Activated T-cell treated with anti-CD3 and anti-CD28 coated beads, Interleukin-2, amount 50 U/mL, for 24 hours (primary cell): Measurements from ENCODE around the gene SULT1C4.
"Not testable (repeated sequence)": the region's sequence is repeated elsewhere in the genome, so short reads cannot be mapped to it uniquely, and the experiment has no call there.

ENCODE experiments used
- DNase-seq: peaks from one replicate; pipeline ENCODE4 v3.0.0-alpha.2; 2020
- H3K27ac Mint-ChIP-seq: 2 replicates; pipeline ENCODE4 v1.8.0; 2020; ENCODE audit warnings: mild to moderate bottlenecking, mixed read lengths
- H3K27me3 Mint-ChIP-seq: 2 replicates; pipeline ENCODE4 v1.8.0; 2020; ENCODE audit warnings: mixed read lengths
- H3K36me3 Mint-ChIP-seq: 2 replicates; pipeline ENCODE4 v1.8.0; 2020; ENCODE audit warnings: low read depth, mixed read lengths
- H3K4me1 Mint-ChIP-seq: 2 replicates; pipeline ENCODE4 v1.8.0; 2020; ENCODE audit warnings: low read depth, mixed read lengths
- H3K4me3 Mint-ChIP-seq: 2 replicates; pipeline ENCODE4 v1.8.0; 2020; ENCODE audit warnings: mild to moderate bottlenecking, moderate library complexity, mixed read lengths
- H3K9me3 Mint-ChIP-seq: 2 replicates; pipeline ENCODE4 v1.8.0; 2020; ENCODE audit warnings: mixed read lengths

SULT1C4 gene

GRCh38 chr2:108413711-108414095 is 35.9 kb downstream of the SULT1C4 start:
- Mint-ChIP-seq H3K27ac (no peak overlapping the region), H3K27me3 (no peaks in the 10 kb centered on the region), H3K4me3 (no peak overlapping the region), H3K4me1 (no peaks in the 10 kb centered on the region), H3K36me3 (no peaks in the 10 kb centered on the region), H3K9me3 (no peaks in the 10 kb centered on the region)
- DNase-seq, result no peak

GRCh38 chr2:108414256-108414876 is 36.6 kb downstream of the SULT1C4 start:
- Mint-ChIP-seq H3K36me3 (no peaks in the 10 kb centered on the region), H3K9me3 (no peaks in the 10 kb centered on the region), H3K27ac (no peak overlapping the region), H3K27me3 (no peaks in the 10 kb centered on the region), H3K4me1 (no peaks in the 10 kb centered on the region), H3K4me3 (no peak overlapping the region)
- no peak for DNase-seq

DNA sequence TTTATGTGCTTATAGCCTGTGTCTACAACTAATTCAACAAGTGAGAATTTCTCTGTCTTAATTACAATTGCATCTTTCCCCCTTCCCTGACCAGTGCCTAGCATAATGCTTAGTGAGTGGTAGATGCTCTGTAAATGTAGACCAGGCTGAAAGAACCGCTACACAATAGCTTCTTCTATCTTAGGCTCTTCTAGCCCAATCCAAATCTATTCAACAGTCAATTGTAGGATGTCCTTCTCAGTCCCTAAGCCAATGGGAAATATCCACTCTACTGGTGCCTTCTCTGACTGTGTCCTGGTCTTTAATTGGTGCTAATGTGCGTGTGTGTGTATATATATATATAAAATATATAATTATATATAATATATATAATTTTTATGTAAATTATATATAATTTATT is 37.2 kb downstream of the SULT1C4 start:
- Mint-ChIP-seq H3K27me3 (no peaks in the 10 kb centered on the region), H3K27ac (no peak overlapping the region), H3K9me3 (no peaks in the 10 kb centered on the region), H3K36me3 (no peaks in the 10 kb centered on the region), H3K4me1 (no peaks in the 10 kb centered on the region), H3K4me3 (no peak overlapping the region)
- no peak for DNase-seq

GRCh38 chr2:108417254-108417653 is 39.5 kb downstream of the SULT1C4 start:
- no peak for DNase-seq
- no peak overlapping the region for H3K27ac Mint-ChIP-seq
- no peaks in the 10 kb centered on the region for H3K4me1 Mint-ChIP-seq
- no peaks in the 10 kb centered on the region for H3K27me3 Mint-ChIP-seq
- no peak overlapping the region for H3K4me3 Mint-ChIP-seq
- no peaks in the 10 kb centered on the region for H3K9me3 Mint-ChIP-seq
- no peaks in the 10 kb centered on the region for H3K36me3 Mint-ChIP-seq

GRCh38 chr2:108418416-108418815 is 40.7 kb downstream of the SULT1C4 start:
- no peaks in the 10 kb centered on the region for H3K36me3 Mint-ChIP-seq
- peaks cover 11% of the 10 kb centered on the region for H3K27me3 Mint-ChIP-seq
- H3K4me1 Mint-ChIP-seq, result no peaks in the 10 kb centered on the region
- no peak overlapping the region for H3K4me3 Mint-ChIP-seq
- DNase-seq, result no peak
- H3K9me3 Mint-ChIP-seq, result no peaks in the 10 kb centered on the region
- H3K27ac Mint-ChIP-seq, result no peak overlapping the region

DNA sequence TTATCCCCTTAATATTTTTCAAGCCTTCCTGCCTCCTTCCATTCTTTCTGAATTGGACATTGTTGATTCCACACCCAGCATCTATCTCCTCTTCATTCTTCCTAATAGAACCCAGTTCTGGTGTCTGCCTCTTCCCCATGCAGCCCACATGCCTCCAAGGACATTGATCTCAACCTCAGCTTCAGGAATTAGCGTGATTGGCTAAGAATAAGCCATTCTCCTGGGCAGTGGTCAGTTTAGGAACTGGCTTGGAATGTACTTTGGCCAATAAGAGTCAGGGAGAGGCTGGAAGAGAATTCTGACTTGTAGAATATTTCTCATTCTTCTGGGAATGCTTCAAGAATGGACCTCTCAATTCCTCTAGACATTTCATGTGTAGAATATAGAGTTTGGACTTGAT is 45.3 kb downstream of the SULT1C4 start:
- no peaks in the 10 kb centered on the region for H3K9me3 Mint-ChIP-seq
- H3K27me3 Mint-ChIP-seq, result peaks cover 24% of the 10 kb centered on the region
- no peaks in the 10 kb centered on the region for H3K4me1 Mint-ChIP-seq
- no peak overlapping the region for H3K27ac Mint-ChIP-seq
- H3K36me3 Mint-ChIP-seq, result no peaks in the 10 kb centered on the region
- no peak overlapping the region for H3K4me3 Mint-ChIP-seq
- no peak for DNase-seq

DNA sequence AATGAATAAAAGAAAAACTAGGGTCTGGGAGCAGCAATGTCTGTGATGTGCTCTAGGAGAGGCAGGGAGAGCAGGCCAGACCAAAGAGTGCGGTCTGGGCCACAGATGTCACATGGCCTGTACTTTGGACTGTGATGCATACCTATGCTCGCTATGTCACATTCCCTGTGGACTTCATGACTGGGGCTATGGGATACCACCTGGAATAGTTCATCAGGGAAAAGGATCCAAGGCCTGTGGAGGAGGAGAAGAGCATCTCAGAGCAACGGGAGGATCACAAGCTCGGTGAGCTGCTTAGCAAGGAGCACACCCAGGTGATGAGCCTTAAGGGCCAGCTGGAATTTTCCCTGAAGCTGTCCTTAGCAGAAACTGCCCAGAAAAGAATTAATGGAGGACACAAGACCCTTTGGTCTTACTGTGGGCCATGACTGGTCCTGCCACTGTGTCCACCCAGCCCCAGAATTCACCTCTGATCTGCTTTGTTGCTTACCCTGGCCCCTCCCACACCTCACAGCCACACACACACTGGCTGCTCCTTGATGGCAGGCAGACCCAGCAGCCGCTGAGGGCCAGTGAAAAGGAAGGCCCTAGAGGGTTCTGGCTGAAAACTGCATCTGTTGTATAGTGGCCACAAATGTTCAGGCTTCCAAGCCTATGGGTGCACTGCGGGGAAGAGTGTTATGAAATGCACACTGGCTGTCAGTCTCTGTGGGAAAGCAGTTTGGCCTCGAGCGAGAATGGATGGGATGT is 45.9 kb downstream of the SULT1C4 start:
- Mint-ChIP-seq H3K4me3 (no peak overlapping the region), H3K36me3 (no peaks in the 10 kb centered on the region), H3K27me3 (peaks cover 24% of the 10 kb centered on the region), H3K9me3 (no peaks in the 10 kb centered on the region), H3K4me1 (no peaks in the 10 kb centered on the region), H3K27ac (no peak overlapping the region)
- DNase-seq, result no peak

GRCh38 chr2:108428286-108429009 is 50.7 kb downstream of the SULT1C4 start:
- Mint-ChIP-seq H3K9me3 (no peaks in the 10 kb centered on the region), H3K36me3 (no peaks in the 10 kb centered on the region)

DNA sequence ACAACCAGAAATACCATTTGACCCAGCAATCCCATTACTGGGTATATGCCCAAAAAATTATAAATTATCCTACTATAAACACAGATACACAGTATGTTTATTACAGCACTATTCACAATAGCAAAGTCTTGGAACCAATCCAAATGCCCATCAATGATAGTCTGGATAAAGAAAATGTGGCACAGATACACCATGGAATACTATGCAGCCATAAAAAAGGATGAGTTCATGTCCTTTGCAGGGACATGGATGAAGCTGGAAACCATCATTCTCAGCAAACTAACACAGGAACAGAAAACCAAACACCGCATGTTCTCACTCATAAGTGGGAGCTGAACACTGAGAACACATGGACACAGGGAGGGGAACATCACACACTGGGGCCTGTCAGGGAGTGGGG is 57.8 kb downstream of the SULT1C4 start:
- H3K27me3 Mint-ChIP-seq, DNase-seq, H3K9me3 Mint-ChIP-seq, H3K4me1 Mint-ChIP-seq, H3K36me3 Mint-ChIP-seq, H3K27ac Mint-ChIP-seq, H3K4me3 Mint-ChIP-seq: not testable (repeated sequence)

More at GRCh38 chr2:108428286-108429009, 50.7 kb downstream of the SULT1C4 start:
- H3K27ac Mint-ChIP-seq, result no peak overlapping the region
- H3K27me3 Mint-ChIP-seq, result peaks cover 13% of the 10 kb centered on the region
- H3K4me1 Mint-ChIP-seq, result no peaks in the 10 kb centered on the region
- no peak overlapping the region for H3K4me3 Mint-ChIP-seq
- DNase-seq, result no peak

GRCh38 chr2:108436976-108437375 is 59.2 kb downstream of the SULT1C4 start:
- H3K27ac Mint-ChIP-seq, result no peak overlapping the region
- H3K4me3 Mint-ChIP-seq, result no peak overlapping the region
- H3K27me3 Mint-ChIP-seq, result no peaks in the 10 kb centered on the region
- H3K9me3 Mint-ChIP-seq, result no peaks in the 10 kb centered on the region
- H3K4me1 Mint-ChIP-seq, result peaks cover 6% of the 10 kb centered on the region
- H3K36me3 Mint-ChIP-seq, result no peaks in the 10 kb centered on the region
- no peak for DNase-seq
